Neural progenitor cell (in vitro differentiated cells): ENCODE data around the gene SAP30L. TPM values are rescaled to one million over a fixed set of nuclear protein-coding genes. Genes with fewer than 3 reads are reported as not detected.

Source experiments
- DNase-seq: peaks from one replicate; pipeline ENCODE4 v3.0.0-alpha.2; 2016; ENCODE audit warnings: low spot score
- H2AFZ ChIP-seq: fragments of 200-600 bp; sonication (generic); replicated peaks from 2 replicates; pipeline ENCODE4 v1.6.1; 2016; ENCODE audit warnings: antibody characterized with exemption
- H3F3A ChIP-seq: fragments of 200-600 bp; sonication (generic); 2 replicates; pipeline ENCODE4 v1.6.1; 2016; ENCODE audit warnings: antibody characterized with exemption, low read depth
- H3K27ac ChIP-seq: fragments of 200-600 bp; sonication (generic); 2 replicates; pipeline ENCODE4 v1.5.1; 2016; ENCODE audit warnings: mild to moderate bottlenecking
- H3K27me3 ChIP-seq: fragments of 200-600 bp; sonication (generic); 2 replicates; pipeline ENCODE4 v1.6.1; 2016; ENCODE audit warnings: mild to moderate bottlenecking, moderate library complexity
- H3K36me3 ChIP-seq: fragments of 200-600 bp; sonication (generic); 2 replicates; pipeline ENCODE4 v1.5.1; 2016
- H3K4me1 ChIP-seq: fragments of 200-600 bp; sonication (generic); 2 replicates; pipeline ENCODE4 v1.6.1; 2016; ENCODE audit warnings: mixed run types
- H3K4me2 ChIP-seq: fragments of 200-600 bp; sonication (generic); 2 replicates; pipeline ENCODE4 v1.6.1; 2016
- H3K4me3 ChIP-seq: fragments of 200-600 bp; sonication (generic); 2 replicates; pipeline ENCODE4 v1.5.1; 2016
- H3K79me2 ChIP-seq: fragments of 200-600 bp; sonication (generic); 2 replicates; pipeline ENCODE4 v1.6.1; 2016; ENCODE audit warnings: low read depth
- H3K9ac ChIP-seq: fragments of 200-600 bp; sonication (generic); 2 replicates; pipeline ENCODE4 v1.6.1; 2016
- H3K9me3 ChIP-seq: fragments of 200-600 bp; sonication (generic); 2 replicates; pipeline ENCODE4 v1.5.1; 2016; ENCODE audit warnings: low read depth
- H4K20me1 ChIP-seq: fragments of 200-600 bp; sonication (generic); 2 replicates; pipeline ENCODE4 v1.6.1; 2016; ENCODE audit warnings: low read depth
- H3K27ac Mint-ChIP-seq: 3 replicates; pipeline ENCODE4 v1.8.0; 2021; ENCODE audit warnings: mixed read lengths
- H3K27me3 Mint-ChIP-seq: 2 replicates; pipeline ENCODE4 v1.8.0; 2022; ENCODE audit warnings: low read depth, mild to moderate bottlenecking, inconsistent platforms, moderate library complexity, mixed read lengths; ENCODE audit not compliant: insufficient read depth
- H3K36me3 Mint-ChIP-seq: 3 replicates; pipeline ENCODE4 v1.8.0; 2021; ENCODE audit warnings: mixed read lengths
- H3K4me1 Mint-ChIP-seq: 3 replicates; pipeline ENCODE4 v1.8.0; 2021; ENCODE audit warnings: mixed read lengths
- H3K4me3 Mint-ChIP-seq: 3 replicates; pipeline ENCODE4 v1.8.0; 2021; ENCODE audit warnings: mild to moderate bottlenecking, moderate library complexity, mixed read lengths
- H3K9me3 Mint-ChIP-seq: 3 replicates; pipeline ENCODE4 v1.8.0; 2020; ENCODE audit warnings: mixed read lengths
- CTCF ChIP-seq: fragments of 200-600 bp; sonication (generic); IDR thresholded peaks from 2 replicates; pipeline ENCODE4 v1.5.1; 2017; ENCODE audit warnings: antibody characterized with exemption, mild to moderate bottlenecking
- EZH2 ChIP-seq: fragments of 200-600 bp; sonication (generic); IDR thresholded peaks from 2 replicates; pipeline ENCODE4 v1.6.1; 2017; ENCODE audit warnings: antibody characterized with exemption, mild to moderate bottlenecking, moderate library complexity
- EZH2phosphoT487 ChIP-seq: fragments of 200-600 bp; sonication (generic); IDR thresholded peaks from 2 replicates; pipeline ENCODE4 v1.6.1; 2017; ENCODE audit warnings: antibody characterized with exemption
- total RNA-seq: library from RNA; depleted of rRNA; stranded (reverse); fragments of >200 nt; gene quantifications from 2 replicates; pipeline ENCODE4 v1.2.3, GENCODE V29; 2015; ENCODE audit warnings: low replicate concordance

SAP30L gene
- total RNA-seq, 1 donor from 2014 or later: 13.2 TPM

GRCh38 chr5:154476354-154477205 lies 30.8 kb downstream of the SAP30L start:
- peaks cover 23% of the 10 kb centered on the region for H3K4me1 ChIP-seq
- H3K4me3 ChIP-seq: no peak overlapping the region
- no peak overlapping the region for H3K9ac ChIP-seq
- H3K4me2 ChIP-seq: peak overlapping the region; percentile 51
- H3K4me3 Mint-ChIP-seq: peak overlapping the region; percentile 76
- no peaks in the 10 kb centered on the region for H3K36me3 ChIP-seq
- TF ChIP-seq EZH2phosphoT487 (no peak), EZH2 (no peak), CTCF (no peak)
- no peaks in the 10 kb centered on the region for H3K79me2 ChIP-seq
- H3K36me3 Mint-ChIP-seq: no peaks in the 10 kb centered on the region
- peak; percentile 66 for DNase-seq
- peaks cover 23% of the 10 kb centered on the region for H3F3A ChIP-seq
- H4K20me1 ChIP-seq: peaks cover 95% of the 10 kb centered on the region
- H3K27ac Mint-ChIP-seq: no peak overlapping the region
- H3K4me1 Mint-ChIP-seq: peaks cover 33% of the 10 kb centered on the region
- H3K27me3 Mint-ChIP-seq: peaks cover 94% of the 10 kb centered on the region
- peaks cover 100% of the 10 kb centered on the region for H3K27me3 ChIP-seq
- H3K9me3 ChIP-seq: no peaks in the 10 kb centered on the region
- no peak overlapping the region for H3K27ac ChIP-seq
- H2AFZ ChIP-seq: no peak overlapping the region
- H3K9me3 Mint-ChIP-seq: peaks cover 4% of the 10 kb centered on the region

GRCh38 chr5:154477382-154478223 lies 31.8 kb downstream of the SAP30L start:
- no peaks in the 10 kb centered on the region for H3K9me3 ChIP-seq
- no peaks in the 10 kb centered on the region for H3K36me3 ChIP-seq
- H3K9me3 Mint-ChIP-seq: peaks cover 4% of the 10 kb centered on the region
- peak; percentile 77 for DNase-seq
- H3K36me3 Mint-ChIP-seq: no peaks in the 10 kb centered on the region
- H3K9ac ChIP-seq: no peak overlapping the region
- H4K20me1 ChIP-seq: peaks cover 99% of the 10 kb centered on the region
- H3K4me3 Mint-ChIP-seq: peak overlapping the region; percentile 76
- H3K4me3 ChIP-seq: peak overlapping the region; percentile 44
- peaks cover 100% of the 10 kb centered on the region for H3K27me3 ChIP-seq
- peaks cover 23% of the 10 kb centered on the region for H3K4me1 ChIP-seq
- H3K4me1 Mint-ChIP-seq: peaks cover 33% of the 10 kb centered on the region
- H3K27ac ChIP-seq: no peak overlapping the region
- no peak overlapping the region for H3K27ac Mint-ChIP-seq
- H2AFZ ChIP-seq: no peak overlapping the region
- TF ChIP-seq EZH2 (peak; percentile 97), EZH2phosphoT487 (peak; percentile 97), CTCF (no peak)
- peaks cover 95% of the 10 kb centered on the region for H3K27me3 Mint-ChIP-seq
- H3F3A ChIP-seq: peaks cover 23% of the 10 kb centered on the region
- no peaks in the 10 kb centered on the region for H3K79me2 ChIP-seq
- H3K4me2 ChIP-seq: peak overlapping the region; percentile 82

- peaks cover 95% of the 10 kb centered on the region for H3K27me3 Mint-ChIP-seq
- peaks cover 4% of the 10 kb centered on the region for H3K9me3 Mint-ChIP-seq
- Histone ChIP-seq H3K79me2 (no peaks in the 10 kb centered on the region), H3K27me3 (peaks cover 100% of the 10 kb centered on the region), H3K4me3 (peak within 1 kb of the TSS; percentile 44), H3K9ac (no peak within 1 kb of the TSS), H3K4me1 (peaks cover 23% of the 10 kb centered on the region), H3K4me2 (peak within 1 kb of the TSS; percentile 82), H3K36me3 (no peaks in the 10 kb centered on the region), H3F3A (peaks cover 23% of the 10 kb centered on the region), H3K9me3 (no peaks in the 10 kb centered on the region), H4K20me1 (peaks cover 99% of the 10 kb centered on the region), H3K27ac (no peak within 1 kb of the TSS), H2AFZ (no peak within 1 kb of the TSS)
- H3K4me1 Mint-ChIP-seq: peaks cover 33% of the 10 kb centered on the region
- DNase-seq: peak; percentile 92
- no peaks in the 10 kb centered on the region for H3K36me3 Mint-ChIP-seq
- peak within 1 kb of the TSS; percentile 76 for H3K4me3 Mint-ChIP-seq
- no peak within 1 kb of the TSS for H3K27ac Mint-ChIP-seq
- TF ChIP-seq EZH2 (no peak), EZH2phosphoT487 (no peak), CTCF (no peak)
These were observed 32.4 kb downstream of the SAP30L start, which contains the start of gene HAND1 for GRCh38 chr5:154478224-154478565. TSS of gene HAND1 (minus strand) at chr5:154478227. CDS start at chr5:154478008, 219 bp downstream.
